Panc1 (cell line): Measurements from ENCODE around the gene ARHGDIA. TPM values are rescaled to one million over a fixed set of nuclear protein-coding genes. Genes with fewer than 3 reads are reported as not detected.

ENCODE experiments used
- ATAC-seq: fragments of 200-7000 bp; cut with Tn5 transposase; 2 replicates; pipeline ENCODE4 v1.9.1; 2020; ENCODE audit warnings: mild to moderate bottlenecking, moderate library complexity
- BruUV-seq: library from RNA; stranded (reverse); fragments of 400-500 nt; replicated peaks from 2 replicates; lab custom pipeline; 2021; lab: Mats Ljungman, UMichigan
- CTCF ChIA-PET: fragments of 300-600 bp; sonication (Branson Sonifier 250); formaldehyde crosslinking; loops from one replicate; lab custom pipeline; 2022; ENCODE audit warnings: antibody characterized with exemption; lab: Charles Lee
- POLR2A ChIA-PET: fragments of 300-600 bp; sonication (Branson Sonifier 250); formaldehyde crosslinking; loops from one replicate; lab custom pipeline; 2022; ENCODE audit warnings: antibody characterized with exemption; lab: Charles Lee
- DNase-seq: peaks from one replicate; pipeline ENCODE4 v3.0.0-alpha.2; 2010; ENCODE audit warnings: low read depth, low spot score
- H3K27ac ChIP-seq: 2 replicates; pipeline ENCODE4 v1.5.1; 2011; ENCODE audit warnings: mild to moderate bottlenecking, low read length, inconsistent platforms
- H3K27me3 ChIP-seq: fragments of 200-500 bp; sonication (Bioruptor generic); 2 replicates; pipeline ENCODE4 v1.6.0; 2014; ENCODE audit warnings: low read length, inconsistent platforms; ENCODE audit not compliant: control insufficient read depth, insufficient read depth
- H3K36me3 ChIP-seq: fragments of 200-500 bp; sonication (Bioruptor generic); 2 replicates; pipeline ENCODE4 v1.5.1; 2014; ENCODE audit warnings: inconsistent platforms, mild to moderate bottlenecking, low read length, moderate library complexity; ENCODE audit not compliant: control insufficient read depth, insufficient read depth
- H3K4me1 ChIP-seq: 2 replicates; pipeline ENCODE4 v1.5.1; 2011; ENCODE audit warnings: inconsistent platforms, mild to moderate bottlenecking, low read length, moderate library complexity; ENCODE audit not compliant: control insufficient read depth, insufficient read depth
- H3K4me3 ChIP-seq, 2 experiments: 2 replicates each; pipeline ENCODE4 v1.5.1; 2011 to 2012; ENCODE audit warnings: low read depth in 2 of 2, low read length in 2 of 2, mild to moderate bottlenecking in 2 of 2, inconsistent platforms in 1 of 2, moderate library complexity in 1 of 2
- H3K9me3 ChIP-seq: fragments of 200-500 bp; sonication (Bioruptor generic); 2 replicates; pipeline ENCODE4 v1.5.1; 2014; ENCODE audit warnings: low read depth, mild to moderate bottlenecking, inconsistent platforms, low read length, moderate library complexity; ENCODE audit not compliant: control insufficient read depth, insufficient read depth
- POLR2AphosphoS5 ChIP-seq: IDR thresholded peaks from 2 replicates; pipeline ENCODE4 v1.6.1; 2012; ENCODE audit warnings: mild to moderate bottlenecking, low read depth, low read length, moderate library complexity
- SIN3A ChIP-seq: IDR thresholded peaks from 2 replicates; pipeline ENCODE4 v1.6.1; 2012; ENCODE audit warnings: low read depth, mild to moderate bottlenecking, low read length, moderate library complexity, borderline replicate concordance; ENCODE audit not compliant: insufficient read depth
- TCF7L2 ChIP-seq: IDR thresholded peaks from 2 replicates; pipeline ENCODE4 v1.6.1; 2011; ENCODE audit warnings: mild to moderate bottlenecking, low read depth, low read length, inconsistent platforms
- in situ Hi-C: cut with HindIII; loops from 2 replicates; pipeline ENCODE4 v1.10.0; 2016; ENCODE audit warnings: low sequenced_read_pairs, low pct_unique_long_range_greater_than_20kb
- intact Hi-C: fragments of 100-400 bp; cut with micrococcal nuclease; formaldehyde crosslinking; loops from one replicate; pipeline ENCODE4 v1.10.0; 2022; ENCODE audit not compliant: unreplicated experiment
- total RNA-seq: library from RNA; stranded (reverse); gene quantifications from one replicate; pipeline ENCODE4 v1.2.1, GENCODE V29; 2021; ENCODE audit not compliant: unreplicated experiment
- TF ChIP-seq, protein P1 (sequence below): fragments of 450-650 bp; IDR thresholded peaks from 2 replicates; pipeline ENCODE4 v1.5.1; 2017; ENCODE audit warnings: mild to moderate bottlenecking
- TF ChIP-seq, protein P2 (sequence below), 2 experiments: IDR thresholded peaks; 2 replicates each; pipeline ENCODE4 v1.6.1; 2011 to 2012; ENCODE audit warnings: low read depth in 2 of 2, control low read depth in 1 of 2, low read length in 1 of 2, mild to moderate bottlenecking in 1 of 2, moderate library complexity in 1 of 2; ENCODE audit not compliant: insufficient read depth in 1 of 2

ARHGDIA gene
- total RNA-seq, 1 experiment from 2014 or later, result 420 TPM

DNA sequence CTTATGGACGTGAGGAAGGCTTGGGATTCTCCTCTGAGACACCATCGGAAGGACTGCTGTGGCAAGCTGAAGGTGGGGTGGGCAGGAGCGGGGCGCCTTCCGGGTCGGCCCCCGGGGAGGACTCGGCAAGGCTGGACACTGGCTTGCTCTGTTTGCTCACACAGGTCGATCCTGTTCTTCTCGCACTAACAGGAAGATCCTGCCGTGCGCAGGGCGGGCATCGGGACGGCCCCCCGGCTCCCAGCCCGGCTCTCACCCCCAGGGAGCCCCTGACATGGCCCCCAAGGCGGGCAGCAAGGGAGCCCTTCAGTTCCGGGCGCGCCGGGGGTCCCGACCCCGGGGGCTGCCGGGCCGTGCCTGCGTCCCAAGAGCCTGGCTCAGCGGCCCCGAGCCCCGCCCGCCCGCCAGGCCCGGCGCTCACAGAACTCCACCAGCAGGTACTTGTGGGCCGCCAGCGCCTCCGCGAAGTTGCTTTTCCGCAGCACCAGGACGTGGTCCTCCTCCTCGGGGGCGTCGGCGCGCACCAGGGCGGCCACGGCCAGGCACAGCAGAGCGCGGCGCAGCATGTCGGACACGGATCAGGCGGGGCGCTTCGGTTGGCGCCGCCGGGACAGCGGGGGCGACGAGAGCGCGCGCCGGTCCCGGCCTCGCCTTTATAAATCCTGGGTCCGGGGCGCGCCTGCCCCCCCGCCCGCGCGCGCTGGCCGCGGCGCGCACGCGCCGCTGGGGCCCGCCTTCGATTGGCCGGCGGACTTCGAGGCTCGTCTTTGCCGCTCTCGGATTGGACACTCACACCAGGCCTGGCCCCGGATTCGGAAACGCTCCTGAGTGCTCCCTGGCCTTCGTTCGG, 11.0 kb downstream of the ARHGDIA start, which contains the start of gene P4HB:
Gene P4HB (minus strand): TSS at position 630 of the 850 bp plus-strand sequence. CDS start 64 bp downstream, at position 566.
- Histone ChIP-seq H3K9me3 (no peaks in the 10 kb centered on the region), H3K27ac (peak within 1 kb of the TSS; percentile 95), H3K27me3 (no peaks in the 10 kb centered on the region), H3K36me3 (peaks cover 5% of the 10 kb centered on the region; the same call in 1 of the 2 replicates), H3K4me3 (peak within 1 kb of the TSS; percentile 83 to 99), H3K4me1 (peaks cover 25% of the 10 kb centered on the region)
- intact Hi-C loops, result loop anchor here (10.0 kb wide), 1 partner anchor 165 kb away; the partner anchor contains the start of genes CENPX and LRRC45
- no TSS peak for BruUV-seq
- in situ Hi-C loops, result no loop called here
- ATAC-seq, result no peak; the same call in 1 of the 2 replicates
- ChIA-PET CTCF (no interaction called here), POLR2A (interaction anchor here (0.7 kb wide), 3 partner anchors 38 to 158 kb away, joined by 3 read pairs; no protein-coding TSS in a partner anchor)
- TF ChIP-seq POLR2AphosphoS5 (peak; percentile 94), SIN3A (peak; percentile 99)
- TF ChIP-seq, protein P1, sequence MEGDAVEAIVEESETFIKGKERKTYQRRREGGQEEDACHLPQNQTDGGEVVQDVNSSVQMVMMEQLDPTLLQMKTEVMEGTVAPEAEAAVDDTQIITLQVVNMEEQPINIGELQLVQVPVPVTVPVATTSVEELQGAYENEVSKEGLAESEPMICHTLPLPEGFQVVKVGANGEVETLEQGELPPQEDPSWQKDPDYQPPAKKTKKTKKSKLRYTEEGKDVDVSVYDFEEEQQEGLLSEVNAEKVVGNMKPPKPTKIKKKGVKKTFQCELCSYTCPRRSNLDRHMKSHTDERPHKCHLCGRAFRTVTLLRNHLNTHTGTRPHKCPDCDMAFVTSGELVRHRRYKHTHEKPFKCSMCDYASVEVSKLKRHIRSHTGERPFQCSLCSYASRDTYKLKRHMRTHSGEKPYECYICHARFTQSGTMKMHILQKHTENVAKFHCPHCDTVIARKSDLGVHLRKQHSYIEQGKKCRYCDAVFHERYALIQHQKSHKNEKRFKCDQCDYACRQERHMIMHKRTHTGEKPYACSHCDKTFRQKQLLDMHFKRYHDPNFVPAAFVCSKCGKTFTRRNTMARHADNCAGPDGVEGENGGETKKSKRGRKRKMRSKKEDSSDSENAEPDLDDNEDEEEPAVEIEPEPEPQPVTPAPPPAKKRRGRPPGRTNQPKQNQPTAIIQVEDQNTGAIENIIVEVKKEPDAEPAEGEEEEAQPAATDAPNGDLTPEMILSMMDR, result no peak
- no peak for DNase-seq

DNA sequence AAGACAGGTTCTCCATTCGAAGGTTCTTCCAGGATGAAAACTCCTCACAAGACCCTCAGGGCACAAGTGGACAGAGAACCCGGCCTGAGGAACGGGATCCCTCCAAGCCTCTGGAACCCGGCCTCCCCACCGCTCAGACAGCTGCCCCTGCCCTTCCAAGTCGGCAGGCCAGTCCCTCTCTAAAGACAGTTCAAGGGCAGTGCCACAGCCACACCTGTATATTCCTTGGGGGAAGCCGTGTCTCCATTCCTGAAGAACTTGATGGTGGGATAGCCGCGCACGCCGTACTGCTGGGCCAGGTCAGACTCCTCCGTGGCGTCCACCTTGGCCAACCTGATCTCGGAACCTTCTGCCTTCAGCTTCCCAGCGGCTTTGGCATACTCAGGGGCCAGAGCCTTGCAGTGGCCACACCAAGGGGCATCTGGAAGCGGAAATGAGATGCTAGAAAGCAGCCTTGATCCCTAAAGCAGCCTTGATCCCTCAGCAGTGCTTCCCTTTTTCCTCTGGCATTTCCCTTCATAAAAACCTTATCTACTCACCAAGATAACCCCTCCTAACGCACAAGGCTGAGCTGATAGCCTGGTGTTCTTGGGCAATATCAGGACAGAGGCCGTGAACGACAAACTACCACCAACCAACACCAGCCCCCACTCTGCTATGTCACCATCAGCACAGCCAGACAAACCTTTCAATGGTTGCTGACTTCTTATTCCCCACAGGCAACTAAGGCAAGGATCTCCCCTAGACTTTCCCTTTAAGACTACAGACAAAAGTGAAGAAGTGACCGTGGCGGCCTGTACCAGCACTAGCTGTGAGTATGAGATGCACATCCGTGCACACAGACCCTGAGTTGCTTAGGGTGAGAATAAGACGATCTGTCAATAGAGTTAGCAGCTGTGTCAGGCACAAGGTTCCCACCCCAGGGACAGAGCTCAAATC, 11.9 kb downstream of the ARHGDIA start:
- H3K36me3 ChIP-seq, result peaks cover 5% of the 10 kb centered on the region; the same call in 1 of the 2 replicates
- no peaks in the 10 kb centered on the region for H3K27me3 ChIP-seq
- H3K4me1 ChIP-seq, result peaks cover 24% of the 10 kb centered on the region
- H3K27ac ChIP-seq, result peak overlapping the region; percentile 90
- in situ Hi-C loops (no loop called here), intact Hi-C loops (no loop called here)
- no peaks in the 10 kb centered on the region for H3K9me3 ChIP-seq
- ATAC-seq (no peak), DNase-seq (no peak)
- ChIA-PET CTCF (no interaction called here), POLR2A (interaction anchor here (0.5 to 0.7 kb wide), 2 partner anchors 37 to 134 kb away, joined by 3 to 11 read pairs; no protein-coding TSS in a partner anchor)
- BruUV-seq, result TSS peak; percentile 90
- peak overlapping the region; percentile 78 to 81 for H3K4me3 ChIP-seq
- TF ChIP-seq POLR2AphosphoS5 (no peak), SIN3A (0 out of 2 replicates have a peak, but pooled peaks have one; percentile 1)

DNA sequence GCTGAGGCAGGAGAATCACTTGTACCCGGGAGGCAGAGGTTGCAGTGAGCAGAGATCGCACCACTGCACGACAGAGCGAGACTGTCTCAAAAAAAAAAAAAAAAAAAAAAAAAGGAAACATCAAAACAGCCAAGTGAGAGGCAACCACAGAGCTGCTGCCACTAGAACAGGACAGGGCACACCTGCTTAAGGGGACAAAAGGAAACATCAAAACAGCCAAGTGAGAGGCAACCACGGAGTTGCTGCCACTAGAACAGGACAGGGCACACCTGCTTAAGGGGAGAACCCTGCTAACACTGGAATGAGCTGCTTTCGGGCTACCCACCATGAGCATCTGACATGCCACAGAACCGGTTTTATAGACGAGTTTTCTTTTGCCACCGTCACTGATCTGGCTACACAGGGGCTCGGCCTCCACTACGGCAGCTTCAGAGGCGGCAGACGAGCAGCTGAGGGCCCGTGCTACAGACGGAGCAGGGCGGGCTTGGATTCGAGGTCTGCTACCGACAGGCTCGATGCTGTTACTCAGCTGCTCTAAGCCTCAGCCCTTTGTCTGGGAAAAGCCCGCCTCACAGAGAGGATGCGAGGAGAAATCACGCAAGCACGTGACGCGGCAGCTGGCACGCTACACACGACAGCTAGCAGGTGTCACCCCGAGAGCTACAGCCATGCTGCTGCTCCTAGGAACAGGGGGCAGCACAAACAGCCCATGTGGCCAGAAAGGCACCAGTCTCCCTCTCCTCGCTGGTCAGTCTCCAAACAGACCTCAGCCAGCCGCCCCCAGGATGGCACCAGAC, 12.8 kb downstream of the ARHGDIA start:
- no TSS peak for BruUV-seq
- H3K4me1 ChIP-seq, result peaks cover 21% of the 10 kb centered on the region
- no peak for ATAC-seq
- POLR2A ChIA-PET, result interaction anchor here (0.5 to 0.6 kb wide), 2 partner anchors 51 to 133 kb away, joined by 11 to 17 read pairs; no protein-coding TSS in a partner anchor
- in situ Hi-C loops (no loop called here), intact Hi-C loops (no loop called here)
- peaks cover 5% of the 10 kb centered on the region; the same call in 1 of the 2 replicates for H3K36me3 ChIP-seq
- H3K9me3 ChIP-seq, result no peaks in the 10 kb centered on the region
- H3K27ac ChIP-seq, result peak overlapping the region; percentile 90
- TF ChIP-seq POLR2AphosphoS5 (no peak), SIN3A (no peak), TCF7L2 (no peak)
- TF ChIP-seq, protein P1, result no peak
- TF ChIP-seq, protein P2, sequence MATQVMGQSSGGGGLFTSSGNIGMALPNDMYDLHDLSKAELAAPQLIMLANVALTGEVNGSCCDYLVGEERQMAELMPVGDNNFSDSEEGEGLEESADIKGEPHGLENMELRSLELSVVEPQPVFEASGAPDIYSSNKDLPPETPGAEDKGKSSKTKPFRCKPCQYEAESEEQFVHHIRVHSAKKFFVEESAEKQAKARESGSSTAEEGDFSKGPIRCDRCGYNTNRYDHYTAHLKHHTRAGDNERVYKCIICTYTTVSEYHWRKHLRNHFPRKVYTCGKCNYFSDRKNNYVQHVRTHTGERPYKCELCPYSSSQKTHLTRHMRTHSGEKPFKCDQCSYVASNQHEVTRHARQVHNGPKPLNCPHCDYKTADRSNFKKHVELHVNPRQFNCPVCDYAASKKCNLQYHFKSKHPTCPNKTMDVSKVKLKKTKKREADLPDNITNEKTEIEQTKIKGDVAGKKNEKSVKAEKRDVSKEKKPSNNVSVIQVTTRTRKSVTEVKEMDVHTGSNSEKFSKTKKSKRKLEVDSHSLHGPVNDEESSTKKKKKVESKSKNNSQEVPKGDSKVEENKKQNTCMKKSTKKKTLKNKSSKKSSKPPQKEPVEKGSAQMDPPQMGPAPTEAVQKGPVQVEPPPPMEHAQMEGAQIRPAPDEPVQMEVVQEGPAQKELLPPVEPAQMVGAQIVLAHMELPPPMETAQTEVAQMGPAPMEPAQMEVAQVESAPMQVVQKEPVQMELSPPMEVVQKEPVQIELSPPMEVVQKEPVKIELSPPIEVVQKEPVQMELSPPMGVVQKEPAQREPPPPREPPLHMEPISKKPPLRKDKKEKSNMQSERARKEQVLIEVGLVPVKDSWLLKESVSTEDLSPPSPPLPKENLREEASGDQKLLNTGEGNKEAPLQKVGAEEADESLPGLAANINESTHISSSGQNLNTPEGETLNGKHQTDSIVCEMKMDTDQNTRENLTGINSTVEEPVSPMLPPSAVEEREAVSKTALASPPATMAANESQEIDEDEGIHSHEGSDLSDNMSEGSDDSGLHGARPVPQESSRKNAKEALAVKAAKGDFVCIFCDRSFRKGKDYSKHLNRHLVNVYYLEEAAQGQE (IDR thresholded peaks at IDR 0.05; ENCODE audit: insufficient read depth in 1 of 2, low read depth in 2 of 2, low read length in 1 of 2), result no peak
- H3K27me3 ChIP-seq, result no peaks in the 10 kb centered on the region
- CTCF ChIA-PET, result no interaction called here
- H3K4me3 ChIP-seq, result peak overlapping the region; percentile 78 to 81
- no peak for DNase-seq
